HPDE6-E6E7 (cell line): Measurements from ENCODE around the gene PARP8.

Experiments used
- DNase-seq: peaks from one replicate; pipeline ENCODE4 v3.0.0; 2011; ENCODE audit warnings: missing footprints; ENCODE audit errors: extremely low spot score

PARP8 gene

GRCh38 chr5:50726475-50727148, 60.2 kb downstream of the PARP8 start:
- DNase-seq = no peak

- peak; percentile 15 for DNase-seq
These were observed 60.7 kb downstream of the PARP8 start for GRCh38 chr5:50727149-50727496.

- no peak for DNase-seq
These were observed 61.4 kb downstream of the PARP8 start for GRCh38 chr5:50727845-50728244.

- DNase-seq = no peak
These were observed 63.9 kb downstream of the PARP8 start for GRCh38 chr5:50730336-50730735.

GRCh38 chr5:50730841-50731240, 64.4 kb downstream of the PARP8 start:
- DNase-seq = no peak

- no peak for DNase-seq
These were observed 67.3 kb downstream of the PARP8 start for GRCh38 chr5:50733741-50734140.

- DNase-seq = no peak
These were observed 72.4 kb downstream of the PARP8 start for GRCh38 chr5:50738864-50739263.

- no peak for DNase-seq
These were observed 74.4 kb downstream of the PARP8 start for GRCh38 chr5:50740832-50741231.

GRCh38 chr5:50744776-50745175, 78.3 kb downstream of the PARP8 start:
- no peak for DNase-seq

GRCh38 chr5:50745221-50745910, 78.9 kb downstream of the PARP8 start:
- no peak for DNase-seq

GRCh38 chr5:50749181-50749580, 82.7 kb downstream of the PARP8 start:
- no peak for DNase-seq

- no peak for DNase-seq
These were observed 83.4 kb downstream of the PARP8 start for GRCh38 chr5:50749873-50750272.

GRCh38 chr5:50751064-50751657, 84.7 kb downstream of the PARP8 start:
- DNase-seq = peak; percentile 33

GRCh38 chr5:50752800-50753199, 86.4 kb downstream of the PARP8 start:
- no peak for DNase-seq

GRCh38 chr5:50759526-50760270, 93.3 kb downstream of the PARP8 start:
- no peak for DNase-seq

GRCh38 chr5:50763351-50763750, 96.9 kb downstream of the PARP8 start:
- DNase-seq = no peak

- DNase-seq = no peak
These were observed 97.4 kb downstream of the PARP8 start for GRCh38 chr5:50763846-50764245.

- DNase-seq = no peak
These were observed 99.6 kb downstream of the PARP8 start for GRCh38 chr5:50766042-50766441.

- DNase-seq = no peak
These were observed 100.0 kb downstream of the PARP8 start for GRCh38 chr5:50766462-50766861.

- no peak for DNase-seq
These were observed 100.5 kb downstream of the PARP8 start for GRCh38 chr5:50766967-50767366.

- DNase-seq = no peak
These were observed 101.2 kb downstream of the PARP8 start for GRCh38 chr5:50767588-50767987.

GRCh38 chr5:50768634-50769033, 102.2 kb downstream of the PARP8 start:
- DNase-seq = no peak

- DNase-seq = no peak
These were observed 104.0 kb downstream of the PARP8 start for GRCh38 chr5:50770441-50770840.
